GM12892 (cell line): ENCODE measurements around the gene APOLD1.

Experiments used
- POLR2A ChIP-seq: IDR thresholded peaks from 2 replicates; pipeline ENCODE4 v1.6.1; 2011; ENCODE audit warnings: low read depth, low read length, control low read depth
- POLR2AphosphoS5 ChIP-seq: IDR thresholded peaks from 2 replicates; pipeline ENCODE4 v1.6.1; 2011; ENCODE audit warnings: low read depth, low read length, control low read depth
- TAF1 ChIP-seq: IDR thresholded peaks from 2 replicates; pipeline ENCODE4 v1.6.1; 2011; ENCODE audit warnings: low read depth, mild to moderate bottlenecking, control low read depth, low read length, borderline replicate concordance

GRCh38 chr12:12810553-12811021 lies 25.1 kb downstream of the APOLD1 start:
- TF ChIP-seq POLR2A = no peak
- no peak for TF ChIP-seq POLR2AphosphoS5
- no peak for TF ChIP-seq TAF1
